Measurements from ENCODE around the gene KIF26B. TPM values are rescaled to one million over a fixed set of nuclear protein-coding genes. Genes with fewer than 3 reads are reported as not detected.

Gene KIF26B
- total RNA-seq, 4 donors from 2014 or later = 0.20 to 0.79 (median 0.41) TPM; not detected in 1

DNA sequence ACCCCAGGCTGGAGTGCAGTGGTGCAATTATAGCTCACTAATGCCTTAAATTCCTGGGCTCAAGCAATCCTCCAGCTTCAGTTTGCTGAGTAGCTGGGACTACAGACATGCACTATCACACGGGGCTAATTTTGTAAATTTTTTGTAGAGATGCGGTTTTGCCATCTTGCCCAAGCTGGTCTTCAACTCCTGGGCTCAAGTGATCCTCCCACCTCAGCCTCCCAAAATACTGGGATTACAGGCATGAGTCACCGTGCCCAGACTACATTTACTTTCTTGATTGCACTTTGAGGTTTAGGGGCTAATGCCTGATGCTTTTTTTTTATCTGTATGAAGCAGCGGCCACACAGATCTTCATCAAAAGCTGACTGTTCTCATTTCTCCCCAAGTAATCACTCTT is 124.6 kb downstream of the KIF26B start:
- TF ChIP-seq POLR2A (IDR thresholded peaks at IDR 0.05) = no peak
- TF ChIP-seq POLR2AphosphoS5 (IDR thresholded peaks at IDR 0.05) = no peak
- TF ChIP-seq EP300 (IDR thresholded peaks at IDR 0.05; ENCODE audit: low read depth) = no peak
- intact Hi-C loops (cut with DNase I; ENCODE audit: low total_unique reads) = no loop called here
- DNase-seq = no peak
- no peak overlapping the region for H3K4me3 ChIP-seq
- H3K27ac ChIP-seq = no peak overlapping the region
- H3K9me3 ChIP-seq = no peaks in the 10 kb centered on the region
- H3K36me3 ChIP-seq = no peaks in the 10 kb centered on the region
- no peaks in the 10 kb centered on the region for H3K4me1 ChIP-seq
- 71 to 78% methylated on average over 1 to 4 of the region's 4 CpGs for WGBS, 2 donors (ENCODE audit: low coverage in 1 of 2)
- in situ Hi-C loops (cut with MboI; ENCODE audit: low pct_ligation_motif_present in 1 of 4, low pct_unique_long_range_greater_than_20kb in 1 of 4, low sequenced_read_pairs in 3 of 4) = no loop called here
- H3K27me3 ChIP-seq = peaks cover 6% of the 10 kb centered on the region

- Histone ChIP-seq H3K36me3 (no peaks in the 10 kb centered on the region), H3K9me3 (no peaks in the 10 kb centered on the region), H3K4me1 (no peaks in the 10 kb centered on the region), H3K27ac (no peak overlapping the region), H3K27me3 (no peaks in the 10 kb centered on the region), H3K4me3 (no peak overlapping the region)
- 96% methylated on average over 12 of the region's 12 CpGs; no CpG with 5 or more reads in 1 of the 2 donors for WGBS, 2 donors (ENCODE audit: low coverage in 1 of 2)
- TF ChIP-seq POLR2AphosphoS5 (IDR thresholded peaks at IDR 0.05) (no peak), CTCF (IDR thresholded peaks at IDR 0.05) (no peak), POLR2A (IDR thresholded peaks at IDR 0.05) (no peak), EP300 (IDR thresholded peaks at IDR 0.05; ENCODE audit: low read depth) (no peak)
- in situ Hi-C loops (cut with MboI; ENCODE audit: low pct_ligation_motif_present in 1 of 4, low pct_unique_long_range_greater_than_20kb in 1 of 4, low sequenced_read_pairs in 3 of 4) = no loop called here
- DNase-seq = no peak
- intact Hi-C loops (cut with DNase I; ENCODE audit: low total_unique reads) = no loop called here
Observed at GRCh38 chr1:245283001-245283400, 128.2 kb downstream of the KIF26B start.

- Histone ChIP-seq H3K27ac (no peak overlapping the region), H3K4me1 (no peaks in the 10 kb centered on the region), H3K4me3 (no peak overlapping the region), H3K27me3 (no peaks in the 10 kb centered on the region), H3K9me3 (no peaks in the 10 kb centered on the region), H3K36me3 (no peaks in the 10 kb centered on the region)
- in situ Hi-C loops (cut with MboI; ENCODE audit: low pct_ligation_motif_present in 1 of 4, low pct_unique_long_range_greater_than_20kb in 1 of 4, low sequenced_read_pairs in 3 of 4) (no loop called here), intact Hi-C loops (cut with DNase I; ENCODE audit: low total_unique reads) (no loop called here)
- TF ChIP-seq POLR2AphosphoS5 (IDR thresholded peaks at IDR 0.05) = no peak
- TF ChIP-seq CTCF (IDR thresholded peaks at IDR 0.05) = no peak
- no peak for TF ChIP-seq POLR2A (IDR thresholded peaks at IDR 0.05)
- TF ChIP-seq EP300 (IDR thresholded peaks at IDR 0.05; ENCODE audit: low read depth) = no peak
- whole genome bisulfite sequencing, 2 donors (ENCODE audit: low coverage in 1 of 2) = 74 to 81% methylated on average over 4 of the region's 4 CpGs
- DNase-seq = no peak
Observed at GRCh38 chr1:245285168-245285567, 130.4 kb downstream of the KIF26B start.

DNA sequence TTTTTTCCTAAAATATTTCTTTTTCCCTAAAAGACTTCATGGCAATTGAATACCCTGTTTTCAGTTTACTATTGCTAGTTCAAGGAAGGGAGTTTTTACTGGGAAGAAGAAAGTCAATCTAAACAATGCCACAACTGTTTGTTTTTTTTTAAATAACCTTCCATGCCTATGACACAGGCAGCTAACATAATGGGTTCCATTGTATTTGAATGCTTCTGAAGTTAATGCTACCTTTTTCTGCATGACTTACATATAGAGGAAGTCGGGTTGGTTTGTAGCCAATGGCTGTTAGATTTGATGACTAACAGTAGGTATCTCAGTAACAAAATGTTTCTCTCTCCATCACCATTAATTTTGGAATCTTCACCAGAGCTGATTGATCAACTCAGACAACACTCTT is 134.0 kb downstream of the KIF26B start:
- H3K4me3 ChIP-seq = no peak overlapping the region
- intact Hi-C loops (cut with DNase I; ENCODE audit: low total_unique reads) = no loop called here
- no peak for TF ChIP-seq POLR2A (IDR thresholded peaks at IDR 0.05)
- TF ChIP-seq EP300 (IDR thresholded peaks at IDR 0.05; ENCODE audit: low read depth) = no peak
- no peak for TF ChIP-seq POLR2AphosphoS5 (IDR thresholded peaks at IDR 0.05)
- TF ChIP-seq CTCF (IDR thresholded peaks at IDR 0.05) = no peak
- H3K27ac ChIP-seq = no peak overlapping the region
- H3K9me3 ChIP-seq = no peaks in the 10 kb centered on the region
- H3K36me3 ChIP-seq = no peaks in the 10 kb centered on the region
- H3K27me3 ChIP-seq = no peaks in the 10 kb centered on the region
- no peaks in the 10 kb centered on the region for H3K4me1 ChIP-seq
- DNase-seq = no peak
- in situ Hi-C loops (cut with MboI; ENCODE audit: low pct_ligation_motif_present in 1 of 4, low pct_unique_long_range_greater_than_20kb in 1 of 4, low sequenced_read_pairs in 3 of 4) = no loop called here
- 33 to 35% methylated on average over 1 of the region's 1 CpG for WGBS, 2 donors (ENCODE audit: low coverage in 1 of 2)

DNA sequence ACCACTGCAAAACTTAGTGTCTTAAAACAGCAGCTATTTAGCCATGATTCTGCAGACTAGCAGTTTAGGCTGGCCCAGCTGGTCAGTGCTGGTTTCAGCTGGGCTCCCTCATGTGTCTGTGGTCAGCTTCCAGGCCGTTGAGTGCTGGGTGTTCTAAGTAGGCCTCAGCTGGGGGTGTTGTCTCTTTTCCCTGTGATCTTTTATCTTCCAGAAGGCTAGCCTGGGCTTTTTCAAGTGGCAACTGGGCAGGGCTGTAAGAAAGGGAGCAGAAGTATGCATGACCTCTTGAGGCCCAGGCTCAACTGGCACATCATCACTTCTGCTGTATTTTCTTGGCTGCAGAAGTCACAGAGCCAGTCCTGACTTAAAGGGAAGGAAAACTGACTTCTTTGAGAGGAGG is 136.1 kb downstream of the KIF26B start:
- no peaks in the 10 kb centered on the region for H3K9me3 ChIP-seq
- H3K4me1 ChIP-seq = no peaks in the 10 kb centered on the region
- no peak for TF ChIP-seq POLR2A (IDR thresholded peaks at IDR 0.05)
- TF ChIP-seq POLR2AphosphoS5 (IDR thresholded peaks at IDR 0.05) = no peak
- no peak for TF ChIP-seq CTCF (IDR thresholded peaks at IDR 0.05)
- no peak for TF ChIP-seq EP300 (IDR thresholded peaks at IDR 0.05; ENCODE audit: low read depth)
- DNase-seq = no peak
- in situ Hi-C loops (cut with MboI; ENCODE audit: low pct_ligation_motif_present in 1 of 4, low pct_unique_long_range_greater_than_20kb in 1 of 4, low sequenced_read_pairs in 3 of 4) = no loop called here
- H3K27ac ChIP-seq = no peak overlapping the region
- H3K36me3 ChIP-seq = no peaks in the 10 kb centered on the region
- intact Hi-C loops (cut with DNase I; ENCODE audit: low total_unique reads) = no loop called here
- no peaks in the 10 kb centered on the region for H3K27me3 ChIP-seq
- WGBS, 2 donors (ENCODE audit: low coverage in 1 of 2) = 38% methylated on average over 1 of the region's 1 CpG; no CpG with 5 or more reads in 1 of the 2 donors
- H3K4me3 ChIP-seq = no peak overlapping the region

Data from transverse colon (tissue), 4 donors.